Putamen (tissue), 1 donor: ENCODE results near the gene RCBTB1.
"Not testable (repeated sequence)": the region's sequence is repeated elsewhere in the genome, so short reads cannot be mapped to it uniquely, and the experiment has no call there.

Experiments used
- DNase-seq: peaks from one replicate; pipeline ENCODE4 v3.0.0-alpha.2; 2016; ENCODE audit warnings: low spot score

Gene RCBTB1

GRCh38 chr13:49604570-49604969, 19.2 kb upstream of the RCBTB1 start:
- DNase-seq = no peak

GRCh38 chr13:49602615-49603014, 17.3 kb upstream of the RCBTB1 start:
- not testable (repeated sequence) for DNase-seq

- DNase-seq = no peak
Observed at GRCh38 chr13:49602005-49602404, 16.6 kb upstream of the RCBTB1 start.

GRCh38 chr13:49597043-49597641, 11.8 kb upstream of the RCBTB1 start:
- no peak for DNase-seq

- DNase-seq = no peak
Observed at GRCh38 chr13:49596221-49596620, 10.9 kb upstream of the RCBTB1 start.

- DNase-seq = no peak
Observed at GRCh38 chr13:49594576-49594975, 9.2 kb upstream of the RCBTB1 start.

- not testable (repeated sequence) for DNase-seq
Observed at GRCh38 chr13:49593876-49594275, 8.5 kb upstream of the RCBTB1 start.

- not testable (repeated sequence) for DNase-seq
Observed at GRCh38 chr13:49590714-49591113, 5.4 kb upstream of the RCBTB1 start.

- no peak for DNase-seq
Observed at GRCh38 chr13:49587311-49587847, 2.0 kb upstream of the RCBTB1 start.

GRCh38 chr13:49586717-49587116, 1.4 kb upstream of the RCBTB1 start:
- peak; percentile 68 for DNase-seq

- DNase-seq = peak; percentile 29
Observed at GRCh38 chr13:49584771-49585182, 581 bp downstream of the RCBTB1 start.

GRCh38 chr13:49580980-49581680, 4.2 kb downstream of the RCBTB1 start:
- no peak for DNase-seq

GRCh38 chr13:49579501-49579900, 5.9 kb downstream of the RCBTB1 start:
- DNase-seq = no peak

- no peak for DNase-seq
Observed at GRCh38 chr13:49571299-49572240, 13.8 kb downstream of the RCBTB1 start.

GRCh38 chr13:49569993-49570689, 15.2 kb downstream of the RCBTB1 start:
- DNase-seq = no peak

GRCh38 chr13:49567491-49567890, 17.9 kb downstream of the RCBTB1 start:
- DNase-seq = no peak

- no peak for DNase-seq
Observed at GRCh38 chr13:49566461-49566860, 18.9 kb downstream of the RCBTB1 start.

- not testable (repeated sequence) for DNase-seq
Observed at GRCh38 chr13:49565461-49565860, 19.9 kb downstream of the RCBTB1 start.

- no peak for DNase-seq
Observed at GRCh38 chr13:49563516-49563915, 21.8 kb downstream of the RCBTB1 start.

- no peak for DNase-seq
Observed at GRCh38 chr13:49561062-49561410, 24.3 kb downstream of the RCBTB1 start.

GRCh38 chr13:49560270-49561061, 24.9 kb downstream of the RCBTB1 start:
- DNase-seq = no peak
